K562 (cell line): ENCODE data around the gene CFAP410. TPM values are rescaled to one million over a fixed set of nuclear protein-coding genes. Genes with fewer than 3 reads are reported as not detected.

Source experiments
- ATF1 ChIP-seq, 2 experiments: fragments of 450-650 bp in 1 of 2; IDR thresholded peaks; 2 replicates each; pipeline ENCODE4 v1.6.1; 2016; ENCODE audit warnings: missing compliant biosample characterization in 1 of 2, missing genetic modification characterization in 1 of 2
- ATF2 ChIP-seq: sonication (generic); formaldehyde crosslinking; IDR thresholded peaks from 2 replicates; pipeline ENCODE4 v1.8.1; 2022; ENCODE audit warnings: missing genetic modification reagents
- ELK3 ChIP-seq: fragments of 450-650 bp; formaldehyde crosslinking; IDR thresholded peaks from 2 replicates; pipeline ENCODE4 v1.4.0; 2020; ENCODE audit warnings: mild to moderate bottlenecking
- L3MBTL2 ChIP-seq: fragments of 450-650 bp; IDR thresholded peaks from 2 replicates; pipeline ENCODE4 v1.6.1; 2016; ENCODE audit warnings: mild to moderate bottlenecking, moderate library complexity
- NCOA1 ChIP-seq: fragments of 450-650 bp; IDR thresholded peaks from 2 replicates; pipeline ENCODE4 v1.6.1; 2016; ENCODE audit warnings: low read depth
- USF1 ChIP-seq: sonication (generic); formaldehyde crosslinking; IDR thresholded peaks from 2 replicates; pipeline ENCODE4 v1.9.0; 2022; ENCODE audit warnings: mild to moderate bottlenecking, missing genetic modification reagents
- VEZF1 ChIP-seq: fragments of 200-800 bp; sonication (Bioruptor generic); IDR thresholded peaks from 2 replicates; pipeline ENCODE4 v1.6.1; 2017; ENCODE audit warnings: missing genetic modification characterization, missing compliant biosample characterization
- polyA plus RNA-seq, 8 experiments: library from polyadenylated mRNA; depleted of rRNA in 4 of 8; stranded (reverse) in 5 of 8; unstranded in 3 of 8; fragments of >200 nt; fragmentation: Nextera tagmentation in 2 of 8; fragmentation: Illumina TruSeq in 1 of 8; extraction: Ambion mirVana in 2 of 8; extraction: Trizol in 1 of 8; gene quantifications; 2 replicates each; pipeline versions ENCODE4 v1.2.1 to v1.2.3, GENCODE V29; 2011 to 2014; ENCODE audit warnings: inconsistent platforms in 1 of 8, missing spikeins in 1 of 8
- total RNA-seq, 7 experiments: library from RNA; depleted of rRNA in 6 of 7; stranded (reverse); fragments of >200 nt in 6 of 7; fragmentation: Illumina TruSeq in 2 of 7; extraction: Trizol in 2 of 7; gene quantifications; 2 replicates each; pipeline versions ENCODE4 v1.2.1 to v1.2.3, GENCODE V29; 2011 to 2021; ENCODE audit warnings: low replicate concordance in 1 of 7

CFAP410 gene
- total and polyA plus RNA-seq, 9 of the 15 experiments (the other 6 are each of a cell fraction or from before 2014, with no cell fraction given), result 0.07 to 17.3 (median 2.3) TPM

GRCh38 chr21:44370027-44370735 lies 31.0 kb upstream of the CFAP410 start (continued):
- TF ChIP-seq VEZF1 (peak; percentile 24; the same call in 1 of the 2 replicates), ATF1 (CRISPR knock-in tag; IDR thresholded peaks at IDR 0.05) (no peak), ATF1 (tag; IDR thresholded peaks at IDR 0.05) (no peak), USF1 (CRISPR knock-in tag) (peak; percentile 61), ELK3 (CRISPR knock-in tag) (no peak), ATF2 (CRISPR knock-in tag) (no peak), NCOA1 (no peak), L3MBTL2 (peak; percentile 71)
